ENCODE data around the gene TMEM232.
"Not testable (repeated sequence)": the region's sequence is repeated elsewhere in the genome, so short reads cannot be mapped to it uniquely, and the experiment has no call there.

TMEM232 gene

DNA sequence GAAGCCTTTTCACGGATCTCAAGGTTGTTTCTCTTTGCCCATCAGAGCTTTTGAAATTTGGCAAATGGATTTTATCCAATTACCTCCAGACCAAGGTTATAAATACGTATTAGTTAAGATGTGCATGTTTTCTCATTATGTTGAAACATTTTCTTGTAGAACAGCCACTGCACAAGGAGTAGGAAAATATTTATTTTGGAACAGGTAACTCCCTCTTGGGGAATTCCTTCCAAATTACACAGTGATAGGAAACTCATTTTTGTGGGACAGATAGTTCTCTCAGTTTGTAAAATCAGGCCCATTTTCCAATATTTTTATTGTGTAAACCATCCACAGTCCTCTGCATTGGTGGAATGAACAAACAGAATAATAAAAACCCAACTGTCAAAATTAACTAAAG, 23.0 kb downstream of the TMEM232 start:
- no peak for DNase-seq

DNA sequence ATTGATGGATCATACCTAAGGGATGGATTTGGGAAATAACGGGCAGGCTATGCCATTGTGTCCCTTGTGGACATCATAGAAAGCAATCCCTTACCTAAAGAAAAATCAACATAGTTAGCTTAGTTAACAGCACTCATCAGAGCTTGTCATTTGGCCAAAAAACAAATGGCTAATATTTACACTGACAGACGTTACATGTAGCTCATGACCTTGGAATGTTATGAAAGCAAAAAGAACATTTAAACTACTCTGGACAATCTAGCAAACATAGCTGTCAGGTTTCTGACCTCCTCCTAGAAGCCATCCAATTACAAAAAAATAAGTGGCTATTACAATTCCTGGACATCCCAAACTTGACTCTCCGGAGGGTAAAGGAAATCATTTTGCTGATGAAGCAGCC, 23.8 kb downstream of the TMEM232 start:
- Mint-ChIP-seq H3K9me3 (no peaks in the 10 kb centered on the region), H3K4me1 (no peaks in the 10 kb centered on the region), H3K27ac (no peak overlapping the region), H3K36me3 (ENCODE audit: low read depth) (no peaks in the 10 kb centered on the region), H3K27me3 (ENCODE audit: low read depth, poor library complexity) (peaks cover 12% of the 10 kb centered on the region), H3K4me3 (no peak overlapping the region)
- DNase-seq, result no peak
- TF ChIP-seq, protein P1, sequence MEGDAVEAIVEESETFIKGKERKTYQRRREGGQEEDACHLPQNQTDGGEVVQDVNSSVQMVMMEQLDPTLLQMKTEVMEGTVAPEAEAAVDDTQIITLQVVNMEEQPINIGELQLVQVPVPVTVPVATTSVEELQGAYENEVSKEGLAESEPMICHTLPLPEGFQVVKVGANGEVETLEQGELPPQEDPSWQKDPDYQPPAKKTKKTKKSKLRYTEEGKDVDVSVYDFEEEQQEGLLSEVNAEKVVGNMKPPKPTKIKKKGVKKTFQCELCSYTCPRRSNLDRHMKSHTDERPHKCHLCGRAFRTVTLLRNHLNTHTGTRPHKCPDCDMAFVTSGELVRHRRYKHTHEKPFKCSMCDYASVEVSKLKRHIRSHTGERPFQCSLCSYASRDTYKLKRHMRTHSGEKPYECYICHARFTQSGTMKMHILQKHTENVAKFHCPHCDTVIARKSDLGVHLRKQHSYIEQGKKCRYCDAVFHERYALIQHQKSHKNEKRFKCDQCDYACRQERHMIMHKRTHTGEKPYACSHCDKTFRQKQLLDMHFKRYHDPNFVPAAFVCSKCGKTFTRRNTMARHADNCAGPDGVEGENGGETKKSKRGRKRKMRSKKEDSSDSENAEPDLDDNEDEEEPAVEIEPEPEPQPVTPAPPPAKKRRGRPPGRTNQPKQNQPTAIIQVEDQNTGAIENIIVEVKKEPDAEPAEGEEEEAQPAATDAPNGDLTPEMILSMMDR (IDR thresholded peaks at IDR 0.05), result no peak

More for the DNA sequence above, 23.0 kb downstream of the TMEM232 start:
- H3K27me3 Mint-ChIP-seq (ENCODE audit: low read depth, poor library complexity), result peaks cover 12% of the 10 kb centered on the region
- TF ChIP-seq, protein P1 (IDR thresholded peaks at IDR 0.05), result no peak
- no peak overlapping the region for H3K4me3 Mint-ChIP-seq
- no peak overlapping the region for H3K27ac Mint-ChIP-seq
- no peaks in the 10 kb centered on the region for H3K4me1 Mint-ChIP-seq
- H3K36me3 Mint-ChIP-seq (ENCODE audit: low read depth), result no peaks in the 10 kb centered on the region
- H3K9me3 Mint-ChIP-seq, result no peaks in the 10 kb centered on the region

DNA sequence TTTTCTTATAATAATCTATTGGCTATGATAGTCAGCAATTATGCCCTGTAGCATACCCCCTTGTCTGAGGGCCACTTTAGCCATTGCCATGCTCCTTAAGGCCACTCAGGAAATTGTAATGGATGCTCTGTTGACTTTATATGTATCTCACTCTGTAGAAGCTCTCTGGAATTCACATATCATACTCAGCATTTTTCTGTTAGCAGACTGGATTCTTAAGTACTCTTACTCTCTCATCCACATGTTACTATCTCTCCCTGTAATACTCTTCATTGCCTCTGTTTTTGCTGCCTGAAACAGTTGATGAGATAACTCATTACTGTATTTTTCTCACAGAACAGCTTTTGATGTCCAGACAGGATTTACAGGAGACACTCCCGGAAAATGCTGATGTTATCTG, 24.2 kb downstream of the TMEM232 start:
- no peaks in the 10 kb centered on the region for H3K4me1 Mint-ChIP-seq
- H3K36me3 Mint-ChIP-seq (ENCODE audit: low read depth), result no peaks in the 10 kb centered on the region
- DNase-seq, result no peak
- H3K27me3 Mint-ChIP-seq (ENCODE audit: low read depth, poor library complexity), result peaks cover 12% of the 10 kb centered on the region
- H3K27ac Mint-ChIP-seq, result no peak overlapping the region
- H3K4me3 Mint-ChIP-seq, result no peak overlapping the region
- H3K9me3 Mint-ChIP-seq, result no peaks in the 10 kb centered on the region
- TF ChIP-seq, protein P1 (IDR thresholded peaks at IDR 0.05), result no peak

DNA sequence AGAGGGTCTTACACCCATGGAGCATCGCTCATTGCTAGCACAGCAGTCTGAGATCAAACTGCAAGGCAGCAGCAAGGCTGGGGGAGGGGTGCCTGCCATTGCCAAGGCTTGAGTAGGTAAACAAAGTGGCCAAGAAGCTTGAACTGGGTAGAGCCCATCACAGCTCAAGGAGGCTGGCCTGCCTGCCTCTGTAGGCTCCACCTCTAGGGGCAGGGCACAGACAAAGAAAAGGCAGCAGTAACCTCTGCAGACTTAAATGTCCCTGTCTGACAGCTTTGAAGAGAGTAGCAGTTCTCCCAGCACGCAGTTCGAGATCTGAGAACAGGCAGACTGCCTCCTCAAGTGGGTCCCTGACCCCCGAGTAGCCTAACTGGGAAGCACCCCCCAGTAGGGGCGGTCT, 33.8 kb downstream of the TMEM232 start:
- H3K27ac Mint-ChIP-seq, result not testable (repeated sequence)

DNA sequence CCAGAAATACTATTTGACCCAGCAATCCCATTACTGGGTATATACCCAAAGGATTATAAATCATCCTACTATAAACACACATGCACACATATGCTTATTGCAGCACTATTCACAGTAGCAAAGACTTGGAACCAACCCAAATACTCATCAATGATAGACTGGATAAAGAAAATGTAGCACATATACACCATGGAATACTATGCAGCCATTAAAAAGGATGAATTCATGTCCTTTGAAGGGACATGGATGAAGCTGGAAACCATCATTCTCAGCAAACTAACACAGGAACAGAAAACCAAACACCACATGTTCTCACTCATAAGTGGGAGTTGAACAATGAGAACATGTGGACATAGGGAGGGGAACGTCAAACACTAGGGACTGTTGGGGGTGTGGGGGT, 35.9 kb downstream of the TMEM232 start:
- H3K27ac Mint-ChIP-seq; H3K4me1 Mint-ChIP-seq; H3K4me3 Mint-ChIP-seq; H3K36me3 Mint-ChIP-seq (ENCODE audit: low read depth); H3K27me3 Mint-ChIP-seq (ENCODE audit: low read depth, poor library complexity); DNase-seq: not testable (repeated sequence)
- peaks cover 22% of the 10 kb centered on the region for H3K9me3 Mint-ChIP-seq

More for the DNA sequence above, 33.8 kb downstream of the TMEM232 start:
- peaks cover 29% of the 10 kb centered on the region for H3K9me3 Mint-ChIP-seq
- H3K4me1 Mint-ChIP-seq; H3K27me3 Mint-ChIP-seq (ENCODE audit: low read depth, poor library complexity); H3K4me3 Mint-ChIP-seq; DNase-seq; H3K36me3 Mint-ChIP-seq (ENCODE audit: low read depth): not testable (repeated sequence)

DNA sequence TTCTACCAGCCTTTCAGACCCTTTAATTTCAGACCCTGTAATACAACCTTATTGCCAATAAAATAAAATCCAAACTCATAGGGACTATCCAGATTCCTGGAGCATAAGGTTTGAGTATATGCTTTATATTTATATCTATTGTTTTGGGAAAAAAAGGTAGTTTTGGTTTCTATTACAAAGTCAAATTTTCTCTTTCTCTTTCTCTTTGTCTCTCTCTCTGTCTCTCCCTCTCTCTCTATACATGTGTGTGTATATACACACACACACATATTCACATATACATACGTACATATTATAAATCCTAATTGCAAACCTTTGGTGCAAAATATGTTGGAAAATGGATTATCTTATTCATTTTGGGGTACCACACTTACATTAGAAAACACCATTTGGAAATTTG, 39.0 kb downstream of the TMEM232 start:
- H3K4me1 Mint-ChIP-seq, result no peaks in the 10 kb centered on the region
- DNase-seq, result no peak
- no peak overlapping the region for H3K4me3 Mint-ChIP-seq
- TF ChIP-seq, protein P1 (IDR thresholded peaks at IDR 0.05), result no peak
- no peaks in the 10 kb centered on the region for H3K36me3 Mint-ChIP-seq (ENCODE audit: low read depth)
- no peak overlapping the region for H3K27ac Mint-ChIP-seq
- peaks cover 3% of the 10 kb centered on the region for H3K27me3 Mint-ChIP-seq (ENCODE audit: low read depth, poor library complexity)
- no peaks in the 10 kb centered on the region for H3K9me3 Mint-ChIP-seq

DNA sequence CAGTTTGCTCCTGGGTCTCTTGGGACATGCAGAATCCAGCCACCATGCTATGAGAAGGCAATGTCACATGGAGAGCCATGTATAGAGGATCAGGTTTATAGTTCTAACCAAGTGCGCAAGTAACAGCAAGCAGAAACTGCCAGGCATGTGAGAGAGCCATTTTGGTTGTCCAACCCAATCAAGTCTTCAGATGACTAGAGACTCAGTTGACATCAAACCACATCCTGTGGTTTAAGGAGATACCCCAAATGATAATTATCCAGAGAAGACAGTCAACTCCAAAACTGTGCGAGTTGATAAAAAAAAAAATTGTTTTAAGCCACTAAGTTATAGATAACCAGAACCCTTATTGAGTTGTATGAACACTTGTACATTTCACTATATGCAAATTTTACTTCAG, 40.2 kb downstream of the TMEM232 start:
- H3K27ac Mint-ChIP-seq, result no peak overlapping the region
- TF ChIP-seq, protein P1 (IDR thresholded peaks at IDR 0.05), result no peak
- H3K4me3 Mint-ChIP-seq, result no peak overlapping the region
- H3K4me1 Mint-ChIP-seq, result no peaks in the 10 kb centered on the region
- no peak for DNase-seq
- H3K9me3 Mint-ChIP-seq, result no peaks in the 10 kb centered on the region
- no peaks in the 10 kb centered on the region for H3K36me3 Mint-ChIP-seq (ENCODE audit: low read depth)
- peaks cover 3% of the 10 kb centered on the region for H3K27me3 Mint-ChIP-seq (ENCODE audit: low read depth, poor library complexity)

All from nephron progenitor cell (in vitro differentiated cells).